NK-92 (cell line): Measurements from ENCODE around the gene OGG1.
A peak's percentile ranks its signal among the peaks of the same experiment; 100 is the strongest.

ENCODE experiments used
- DNase-seq: peaks from one replicate; lab custom pipeline; 2025; ENCODE audit not compliant: unreplicated experiment; lab: John Stamatoyannopoulos, UW

OGG1 gene

DNA sequence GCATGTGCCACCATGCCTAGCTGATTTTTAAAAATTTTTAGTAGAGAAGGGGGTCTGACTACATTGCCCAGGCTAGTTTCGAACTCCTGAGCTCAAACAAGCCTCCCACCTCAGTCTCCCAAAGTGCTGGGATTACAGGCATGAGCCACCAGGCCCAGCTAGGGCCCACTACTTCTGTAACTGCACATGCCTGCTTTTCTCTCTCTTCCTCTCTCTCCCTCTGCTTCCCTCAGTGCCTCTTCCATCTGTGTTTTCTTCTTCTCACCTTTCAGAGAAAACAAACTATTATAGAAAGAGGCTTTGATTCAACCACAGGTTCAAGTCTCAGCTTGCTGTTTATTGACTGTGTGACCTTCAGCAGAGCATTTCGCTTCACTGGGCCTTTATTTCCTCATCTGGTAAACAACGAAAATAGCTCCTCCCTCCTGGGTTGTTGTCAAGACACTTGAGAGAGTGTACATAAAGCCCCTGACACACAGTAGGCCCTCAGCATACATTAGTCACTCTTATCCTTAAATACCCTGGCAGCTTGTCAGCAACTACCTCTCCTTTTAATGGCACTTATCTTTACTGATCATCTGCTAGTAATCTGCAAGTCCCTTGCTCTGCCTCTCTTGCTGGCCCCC is 32.3 kb downstream of the OGG1 start:
- no peak for DNase-seq

DNA sequence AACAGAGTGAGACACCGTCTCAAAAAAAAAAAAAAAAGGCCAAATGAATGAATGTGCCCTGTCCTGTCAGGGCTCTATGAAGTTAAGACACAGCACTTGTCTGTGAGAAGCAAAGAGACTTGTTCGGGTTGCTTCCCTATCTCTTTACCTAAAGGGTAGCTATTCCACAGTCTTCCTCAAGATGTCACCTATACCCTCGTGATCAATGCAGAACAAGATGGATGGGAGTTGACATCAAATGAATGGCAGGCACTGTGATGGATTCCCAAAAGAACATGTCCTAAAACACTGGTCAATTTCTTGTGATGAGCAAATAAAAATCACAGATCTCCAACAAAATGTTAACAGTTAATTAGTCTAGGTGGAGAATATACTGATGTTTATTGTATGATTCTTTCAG is 33.0 kb downstream of the OGG1 start:
- no peak for DNase-seq

DNA sequence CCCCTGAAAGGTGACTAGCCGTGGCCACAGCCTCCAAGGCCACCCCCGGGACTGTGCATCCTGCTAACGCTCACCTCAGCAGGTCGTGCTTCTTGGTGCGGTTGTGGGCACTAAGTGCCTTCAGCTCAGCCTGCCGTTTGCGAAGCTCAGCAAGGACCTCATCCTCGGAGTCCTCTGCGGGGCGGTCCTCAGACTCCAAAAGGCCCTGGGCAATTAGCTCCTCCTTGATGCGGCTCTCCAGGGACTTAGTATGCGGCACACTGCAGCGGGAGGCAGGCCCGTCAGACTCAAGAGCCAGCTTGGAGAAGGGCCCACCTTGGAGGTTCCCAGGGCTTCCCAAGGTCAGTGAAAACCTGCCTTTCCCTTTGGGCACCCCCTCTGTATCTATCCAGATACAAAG is 34.2 kb downstream of the OGG1 start:
- DNase-seq = no peak

DNA sequence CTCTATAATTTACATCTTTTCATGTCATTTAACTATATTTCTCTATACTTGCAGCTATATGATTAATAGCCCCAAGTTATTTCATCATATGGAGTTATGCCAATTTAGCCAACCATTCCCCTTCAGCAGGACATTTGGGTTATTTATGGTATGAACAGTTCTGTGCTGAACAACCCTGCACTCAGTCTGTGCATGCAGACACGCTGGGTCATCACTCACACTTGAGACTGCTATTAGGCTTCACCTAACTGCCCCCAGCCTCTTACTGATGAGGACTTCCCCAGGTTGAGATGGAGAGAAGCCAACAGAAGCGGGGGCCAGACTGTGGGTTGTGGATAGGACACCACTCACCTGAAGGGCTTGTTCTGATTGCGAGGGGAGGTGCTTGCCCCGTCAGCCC is 35.2 kb downstream of the OGG1 start:
- no peak for DNase-seq

DNA sequence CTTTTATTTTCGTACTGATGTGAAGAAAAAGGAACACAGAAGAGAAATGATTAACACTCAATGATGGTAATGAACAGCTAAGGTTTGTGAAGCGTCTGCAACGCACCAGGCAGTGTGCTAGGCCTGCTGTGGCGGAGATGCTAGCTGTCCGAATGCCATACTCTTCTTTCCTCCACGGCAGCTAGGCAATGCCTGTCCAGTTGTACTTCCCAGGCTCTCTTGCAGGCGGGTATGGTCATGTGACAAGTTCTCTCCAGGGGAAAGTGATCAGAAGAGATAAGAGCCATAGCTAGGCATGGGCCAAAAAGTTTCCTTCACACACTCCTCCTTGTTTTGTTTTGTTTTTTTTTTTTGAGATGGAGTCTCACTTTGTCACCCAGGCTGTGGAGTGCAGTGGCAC is 35.9 kb downstream of the OGG1 start:
- DNase-seq = no peak

DNA sequence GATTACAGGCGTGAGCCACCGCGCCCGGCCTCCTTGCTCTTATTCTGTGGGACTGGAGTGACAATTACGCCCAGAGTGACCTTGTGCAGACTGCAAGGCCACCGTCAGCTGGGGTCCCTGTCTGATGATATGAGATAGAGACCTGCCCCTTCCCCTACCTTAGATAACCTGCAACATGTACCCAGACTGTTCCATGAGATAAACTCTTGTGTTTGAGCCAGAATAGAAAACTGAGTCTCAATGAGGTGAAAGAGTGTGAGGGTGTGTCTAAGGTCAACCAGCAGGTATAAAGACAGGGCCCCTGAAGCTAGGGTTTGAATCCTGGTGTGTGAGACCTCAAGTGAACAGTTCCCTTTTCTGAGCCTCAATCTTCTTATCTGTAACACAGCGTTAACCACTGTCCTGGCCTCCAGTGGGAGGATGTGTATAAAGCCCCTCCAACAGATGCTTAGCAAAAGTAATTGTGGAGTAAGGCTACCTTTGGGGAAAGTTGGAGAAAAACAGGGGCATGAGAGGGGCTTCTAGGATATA is 36.5 kb downstream of the OGG1 start:
- no peak for DNase-seq

DNA sequence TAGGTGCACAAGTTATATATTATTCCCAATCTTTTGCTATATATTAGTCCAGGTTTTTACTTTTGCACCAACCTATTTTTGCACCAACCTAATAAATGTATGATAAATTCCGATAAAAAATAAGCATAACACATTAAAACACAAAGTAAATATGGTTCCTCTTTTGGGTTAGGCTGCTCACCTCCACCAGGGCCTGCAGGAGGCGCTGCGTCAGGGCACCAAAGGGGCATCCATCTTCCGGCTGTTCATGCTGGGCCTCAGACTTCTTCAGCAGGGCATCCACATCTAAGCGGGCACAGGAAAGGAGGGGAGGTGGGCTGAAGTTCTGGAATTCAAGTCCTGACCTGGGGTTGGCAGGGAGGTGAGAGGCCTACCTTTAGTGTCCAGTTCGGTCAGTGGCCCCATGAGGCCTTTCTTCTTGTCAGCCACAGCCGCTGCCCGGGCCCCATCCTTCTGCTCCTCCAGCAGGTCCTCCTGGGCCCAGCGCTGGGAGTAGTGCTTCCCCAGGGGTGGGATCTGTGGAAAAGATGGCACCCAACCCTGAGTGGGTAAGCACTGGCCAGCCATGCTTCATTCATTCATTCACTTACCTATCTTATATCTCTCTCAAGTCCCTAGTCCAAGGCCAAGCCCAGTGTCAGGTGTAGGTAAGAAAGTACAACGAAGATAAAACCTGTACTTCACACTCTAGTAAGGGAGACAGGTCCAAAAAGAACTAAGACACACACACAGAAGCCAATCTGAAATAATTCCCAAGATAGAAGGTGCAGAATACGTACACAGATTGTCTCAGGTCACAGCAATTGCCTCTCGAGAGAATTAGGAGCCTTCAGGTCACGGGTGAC is 37.3 kb downstream of the OGG1 start:
- DNase-seq = no peak

DNA sequence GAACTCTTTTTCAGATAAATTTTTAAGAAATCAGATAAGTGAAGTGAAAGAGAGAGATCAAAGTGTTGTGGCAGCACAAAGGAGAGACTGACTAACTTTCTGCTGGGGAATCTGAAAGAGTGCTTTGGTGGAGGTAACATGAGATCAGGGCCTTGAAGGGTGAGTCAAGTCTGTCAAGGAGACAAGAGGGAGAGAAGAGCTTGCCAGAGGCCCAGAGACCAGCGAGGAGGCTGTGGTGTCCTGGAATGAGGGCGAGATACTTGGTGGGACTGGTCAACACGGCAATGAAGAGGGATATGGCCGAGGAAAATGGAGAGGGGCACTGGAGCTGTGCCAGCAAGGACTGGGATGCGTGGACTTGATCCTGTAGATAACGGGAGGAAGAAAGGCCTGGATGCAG is 38.0 kb downstream of the OGG1 start:
- no peak for DNase-seq

DNA sequence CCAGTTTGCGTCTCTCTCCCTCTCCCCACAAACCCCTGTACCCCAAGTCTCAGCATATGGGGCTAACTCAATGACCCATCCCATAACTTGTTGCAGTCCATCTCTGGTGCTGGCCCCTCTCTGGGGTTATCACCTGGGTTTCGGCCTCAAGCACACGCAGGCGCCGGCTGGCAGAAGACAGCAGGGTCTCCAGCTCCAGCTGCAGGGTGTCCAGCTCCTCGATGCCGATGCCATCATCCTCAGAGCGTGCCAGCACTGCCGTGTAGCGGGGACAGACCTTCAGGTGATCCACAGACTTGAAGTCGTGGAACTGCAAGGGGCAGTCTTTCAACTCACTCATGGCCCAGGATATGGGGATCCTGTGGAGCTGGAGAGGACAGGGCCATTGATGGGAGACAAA is 41.4 kb downstream of the OGG1 start:
- DNase-seq = no peak

DNA sequence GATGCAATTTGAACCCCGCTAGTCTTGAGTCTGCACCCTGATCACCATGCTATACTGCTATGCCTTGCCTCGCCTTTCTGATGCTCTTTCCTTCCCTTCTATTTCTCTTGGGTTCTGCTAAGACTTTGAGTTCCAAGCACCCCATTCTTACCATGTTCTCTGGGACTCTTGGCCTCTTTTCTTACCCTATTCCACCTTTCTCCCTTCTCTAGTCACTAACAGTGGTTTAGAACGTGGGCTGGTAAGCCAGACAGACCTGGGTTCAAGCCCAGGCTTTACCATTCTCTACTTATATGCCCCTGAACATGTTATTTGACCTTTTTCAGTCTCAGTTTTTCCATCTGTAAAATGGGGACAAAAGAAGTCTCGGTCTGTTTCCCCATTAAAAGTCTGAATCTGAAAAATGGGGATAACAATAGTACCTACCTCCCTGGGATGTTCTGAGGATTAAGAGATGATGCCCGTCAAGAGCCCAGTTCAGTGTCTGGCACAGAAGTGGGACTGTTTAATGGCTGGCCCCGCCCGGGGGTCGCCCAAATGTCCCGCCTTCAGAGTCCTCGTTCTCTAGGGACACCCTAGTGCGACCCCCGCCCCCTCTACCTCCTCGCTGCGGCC is 42.1 kb downstream of the OGG1 start:
- no peak for DNase-seq

DNA sequence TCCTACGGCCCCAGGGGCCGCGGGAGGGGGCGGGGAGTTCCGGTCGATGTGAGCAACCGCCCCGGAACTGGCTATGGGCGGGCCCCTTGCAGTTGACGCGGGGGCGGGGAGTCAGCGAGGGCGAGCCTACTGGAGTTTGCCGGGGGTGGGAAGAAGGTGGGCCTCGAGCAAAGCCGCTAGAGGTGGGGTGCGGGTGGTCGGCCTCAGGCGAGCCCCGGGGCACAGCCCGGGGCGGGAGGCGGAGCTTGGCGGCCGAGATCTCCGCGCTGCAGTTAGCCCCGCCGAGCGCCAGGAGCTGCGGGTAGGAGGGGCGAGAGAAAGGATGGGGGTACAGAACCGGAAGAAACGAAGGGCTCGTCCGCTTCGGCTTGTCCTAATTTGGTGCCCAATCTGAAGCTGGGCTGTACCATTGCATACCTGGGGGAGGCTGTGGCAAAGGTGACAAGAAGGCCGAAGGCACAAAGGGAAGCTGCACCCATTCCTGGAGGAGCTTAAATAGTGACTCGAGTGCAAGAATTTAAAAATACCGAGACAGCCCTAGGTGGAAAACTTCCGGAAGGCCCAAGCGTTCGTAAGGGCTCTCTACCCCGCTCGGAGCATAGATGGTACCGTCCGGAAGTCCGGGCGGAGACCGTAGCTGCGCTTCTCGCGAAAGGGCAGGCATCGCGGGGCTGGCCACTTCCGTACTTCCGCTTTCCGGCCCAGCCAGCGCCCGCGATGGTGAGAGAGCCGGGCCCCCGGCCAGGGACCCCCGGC is 42.8 kb downstream of the OGG1 start, which contains the start of the genes ARPC4 and TADA3:
Gene ARPC4 (plus strand): TSS at position 678 of the 756 bp plus-strand sequence. CDS start 40 bp downstream, at position 718.
Gene TADA3 (minus strand): TSS at position 69 of the 756 bp plus-strand sequence. CDS start 1,007 bp downstream, outside the sequence.
- peak; percentile 51 for DNase-seq

DNA sequence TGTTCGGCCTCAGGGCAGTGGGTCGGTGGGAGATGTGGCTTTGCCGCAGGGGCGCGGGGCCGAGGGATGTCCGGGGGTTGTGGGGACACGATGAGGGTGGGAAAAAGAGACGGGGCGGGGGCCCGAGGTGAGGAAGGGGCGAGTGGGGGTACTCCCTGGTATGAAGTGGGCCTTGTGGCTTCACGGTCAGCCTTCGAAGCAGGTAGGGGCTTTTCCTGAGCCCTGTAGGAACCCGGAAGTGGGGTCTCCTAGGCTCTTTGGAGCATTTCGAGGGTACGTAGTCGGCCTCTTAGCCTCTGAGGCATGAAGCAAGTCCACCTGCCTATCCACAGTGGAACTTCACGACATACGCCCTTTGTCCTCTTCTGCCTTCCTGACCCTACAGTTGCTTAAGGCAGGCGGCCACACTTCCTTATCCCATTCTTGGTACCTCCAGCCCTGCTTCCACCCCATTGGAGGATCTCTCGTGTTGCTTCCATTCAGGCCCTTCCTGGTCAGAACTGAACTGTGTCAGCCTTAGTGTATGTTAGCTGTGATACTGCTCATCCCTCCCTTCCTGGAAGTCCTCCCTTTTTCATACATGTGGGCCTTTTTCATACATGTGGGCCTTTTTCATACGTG is 43.5 kb downstream of the OGG1 start:
- DNase-seq = no peak

DNA sequence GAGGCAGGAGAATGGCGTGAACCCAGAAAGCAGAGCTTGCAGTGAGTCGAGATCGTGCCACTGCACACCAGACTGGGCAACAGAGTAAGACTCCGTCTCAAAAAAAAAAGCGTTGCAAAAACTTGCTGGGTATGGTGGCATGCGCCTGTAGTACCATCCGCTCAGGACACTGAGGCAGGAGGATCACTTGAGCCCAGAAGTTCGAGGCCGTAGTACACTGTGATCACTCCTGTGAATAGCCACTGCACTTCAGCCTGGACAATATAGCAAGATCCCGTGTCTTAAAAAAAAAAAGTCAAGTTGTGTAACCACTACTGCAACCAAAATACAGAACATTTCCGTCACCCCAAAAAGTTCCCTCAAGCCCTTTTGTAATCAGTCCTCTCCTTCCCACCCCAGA is 44.6 kb downstream of the OGG1 start:
- DNase-seq = no peak

DNA sequence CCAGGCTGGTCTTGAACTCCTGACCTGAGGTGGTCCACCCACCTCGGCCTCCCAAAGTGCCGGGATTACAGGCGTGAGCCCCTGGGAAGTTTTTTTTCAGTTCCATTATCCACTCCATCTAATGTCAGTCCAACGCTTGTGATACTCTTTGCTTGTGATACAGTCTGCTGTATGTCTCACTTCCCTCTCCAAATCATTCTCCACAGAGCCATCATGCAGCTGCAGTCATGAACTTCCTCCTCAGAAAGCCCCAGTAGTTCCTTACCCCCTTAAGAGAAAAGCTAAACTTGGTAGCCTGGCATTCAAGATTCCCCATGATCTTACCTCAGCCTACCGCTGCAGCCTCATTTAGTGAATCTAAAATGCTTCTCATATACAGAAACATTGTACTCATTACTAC is 45.5 kb downstream of the OGG1 start:
- DNase-seq = no peak

DNA sequence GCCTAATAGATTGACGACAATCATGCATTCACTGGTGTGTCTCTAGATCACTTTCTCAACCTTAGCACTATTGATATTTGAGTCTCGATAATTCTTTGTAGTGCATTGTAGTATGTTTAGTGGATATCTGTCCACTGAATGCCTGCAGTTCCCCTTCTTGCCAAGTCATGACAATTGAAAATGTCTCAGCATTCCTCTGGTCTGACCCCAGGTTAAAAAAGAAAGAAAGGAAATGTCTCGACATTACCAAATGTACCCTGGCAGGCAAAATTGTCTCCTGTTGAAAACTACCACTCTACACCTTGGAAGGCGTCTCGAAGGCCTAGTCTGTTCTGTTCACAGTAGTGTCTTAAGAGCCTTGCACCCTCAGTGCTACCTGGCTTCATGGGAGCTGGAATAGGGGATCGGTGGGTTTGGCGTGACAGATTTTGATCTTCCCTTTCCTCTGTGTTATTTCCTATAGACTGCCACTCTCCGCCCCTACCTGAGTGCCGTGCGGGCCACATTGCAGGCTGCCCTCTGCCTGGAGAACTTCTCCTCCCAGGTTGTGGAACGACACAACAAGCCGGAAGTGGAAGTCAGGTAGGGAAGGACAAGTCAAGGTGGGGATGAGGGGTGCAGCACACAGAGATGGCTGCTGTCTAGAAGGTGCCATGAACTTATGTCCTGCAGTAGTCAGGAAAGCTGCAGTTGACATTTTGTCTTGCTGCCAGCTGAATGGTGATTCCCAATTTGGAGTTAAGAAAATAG is 47.6 kb downstream of the OGG1 start:
- no peak for DNase-seq

DNA sequence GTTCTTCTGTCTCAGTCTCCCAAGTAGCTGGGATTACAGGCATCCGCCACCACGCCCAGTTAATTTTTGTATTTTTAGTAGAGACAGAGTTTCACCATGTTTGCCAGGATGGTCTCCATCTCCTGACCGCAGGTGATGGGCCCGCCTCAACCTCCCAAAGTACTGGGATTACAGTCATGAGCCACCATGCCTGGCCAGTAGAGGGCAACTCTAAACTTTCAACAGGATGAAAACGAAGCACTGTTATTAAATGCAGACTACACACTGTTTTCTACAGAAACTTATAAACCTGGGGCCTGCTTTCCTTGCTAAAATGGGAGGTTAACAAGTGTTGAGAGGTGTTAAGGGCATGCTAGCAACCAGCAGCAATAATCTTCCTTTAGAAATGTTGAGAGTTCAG is 50.8 kb downstream of the OGG1 start:
- DNase-seq = no peak

DNA sequence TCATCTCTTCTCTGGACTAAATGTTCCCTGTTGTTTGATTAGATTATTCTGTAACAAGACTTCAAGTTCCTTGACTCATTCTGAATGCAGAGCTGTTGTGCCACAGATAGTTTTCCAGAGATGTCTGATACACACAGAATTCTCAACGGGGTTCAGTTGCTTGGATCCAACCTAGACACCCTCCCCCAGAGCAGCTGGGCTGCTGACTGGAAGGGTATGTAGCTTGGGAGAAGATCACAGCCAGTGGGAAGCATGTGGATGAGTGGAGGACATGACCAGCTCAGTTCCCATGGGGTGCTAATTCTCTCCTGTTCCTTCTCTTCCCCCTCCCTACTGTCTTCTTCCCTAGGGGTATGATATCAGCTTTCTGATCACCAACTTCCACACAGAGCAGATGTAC is 53.7 kb downstream of the OGG1 start:
- no peak for DNase-seq

DNA sequence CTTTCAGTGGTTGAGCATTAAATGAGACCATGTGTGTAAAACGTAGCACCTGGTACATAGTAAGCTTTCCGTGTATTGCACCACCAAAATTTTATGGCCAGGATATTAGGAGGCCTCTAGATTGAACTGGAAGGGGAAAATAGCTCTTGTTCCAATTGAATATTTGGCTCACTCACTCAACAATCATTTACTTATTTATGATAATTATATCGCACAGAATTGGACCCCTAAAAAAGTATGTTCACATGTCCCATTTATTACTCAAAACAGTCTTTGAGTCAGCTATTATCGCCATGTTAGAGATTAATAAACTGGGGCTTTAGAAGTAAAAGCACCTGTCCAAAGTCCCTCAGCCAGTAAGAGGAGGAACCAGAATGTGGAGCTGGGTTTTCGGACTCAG is 55.2 kb downstream of the OGG1 start:
- DNase-seq = no peak

DNA sequence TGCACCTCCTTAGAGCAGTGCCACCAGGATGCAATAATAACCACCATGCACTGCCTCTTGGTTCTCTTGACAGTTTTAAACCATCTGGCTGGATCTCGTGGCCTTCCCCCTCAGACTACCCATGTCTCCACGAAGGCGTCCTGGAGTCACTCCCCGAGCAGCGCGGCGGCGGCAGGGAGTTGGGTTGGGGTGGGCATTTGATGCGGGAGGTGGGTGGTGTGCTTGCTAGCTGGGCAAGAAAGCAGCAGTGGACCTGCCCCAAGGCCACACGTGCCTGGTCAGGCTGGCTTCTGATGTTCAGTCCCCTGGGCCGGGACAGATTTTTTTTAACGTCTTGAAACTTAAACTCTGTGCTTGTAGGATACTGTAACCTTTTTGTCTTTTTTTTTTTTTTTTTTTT is 56.4 kb downstream of the OGG1 start:
- DNase-seq = no peak
